Suprapubic skin (tissue), 4 donors: ENCODE data around the gene TBPL2. TPM values are rescaled to one million over a fixed set of nuclear protein-coding genes. Genes with fewer than 3 reads are reported as not detected.

ENCODE experiments used
- DNase-seq, 2 donors: peaks; one replicate each; pipeline ENCODE4 v3.0.0-alpha.2; 2019; ENCODE audit warnings: low spot score in 2 of 2
- H3K27ac ChIP-seq: fragments of 200-600 bp; sonication (generic); one replicate; pipeline ENCODE4 v1.5.1; 2019
- H3K27me3 ChIP-seq: fragments of 200-600 bp; sonication (generic); one replicate; pipeline ENCODE4 v1.5.1; 2019
- H3K36me3 ChIP-seq: fragments of 200-600 bp; sonication (generic); one replicate; pipeline ENCODE4 v1.5.1; 2019
- H3K4me1 ChIP-seq: fragments of 200-600 bp; sonication (generic); one replicate; pipeline ENCODE4 v1.5.1; 2019
- H3K4me3 ChIP-seq: fragments of 200-600 bp; sonication (generic); one replicate; pipeline ENCODE4 v1.5.1; 2019; ENCODE audit warnings: mild to moderate bottlenecking
- H3K9me3 ChIP-seq: fragments of 200-600 bp; sonication (generic); one replicate; pipeline ENCODE4 v1.5.1; 2019
- CTCF ChIP-seq, 2 donors: fragments of 200-600 bp in 1 of 2; fragments of 450-650 bp in 1 of 2; sonication (generic) in 1 of 2; IDR thresholded peaks; one replicate each; pipeline ENCODE4 v1.5.1; 2016 to 2019; ENCODE audit warnings: antibody characterized with exemption in 2 of 2, mild to moderate bottlenecking in 1 of 2, moderate library complexity in 1 of 2
- EP300 ChIP-seq: sonication (generic); formaldehyde crosslinking; IDR thresholded peaks from one replicate; pipeline ENCODE4 v1.6.1; 2017; ENCODE audit warnings: antibody characterized with exemption
- POLR2A ChIP-seq, 2 donors: fragments of 450-650 bp; IDR thresholded peaks; one replicate each; pipeline ENCODE4 v1.6.1; 2017; ENCODE audit warnings: antibody characterized with exemption in 2 of 2, mild to moderate bottlenecking in 2 of 2, moderate library complexity in 2 of 2
- POLR2AphosphoS5 ChIP-seq, 3 donors: sonication (generic); formaldehyde crosslinking; IDR thresholded peaks; one replicate each; pipeline ENCODE4 v1.6.1; 2017; ENCODE audit warnings: antibody characterized with exemption in 3 of 3
- WGBS: methylation state at CpG from one replicate; pipeline ENCODE4 v1.1.5; 2018; 5-methylcytosine and 5-hydroxymethylcytosine counted together
- total RNA-seq, 4 donors: library from RNA; depleted of rRNA; stranded (reverse); fragments of >200 nt; gene quantifications; one replicate each; pipeline ENCODE4 v1.1.0, GENCODE V29; 2016

The TBPL2 gene
- total RNA-seq, 4 donors from 2014 or later = not detected

DNA sequence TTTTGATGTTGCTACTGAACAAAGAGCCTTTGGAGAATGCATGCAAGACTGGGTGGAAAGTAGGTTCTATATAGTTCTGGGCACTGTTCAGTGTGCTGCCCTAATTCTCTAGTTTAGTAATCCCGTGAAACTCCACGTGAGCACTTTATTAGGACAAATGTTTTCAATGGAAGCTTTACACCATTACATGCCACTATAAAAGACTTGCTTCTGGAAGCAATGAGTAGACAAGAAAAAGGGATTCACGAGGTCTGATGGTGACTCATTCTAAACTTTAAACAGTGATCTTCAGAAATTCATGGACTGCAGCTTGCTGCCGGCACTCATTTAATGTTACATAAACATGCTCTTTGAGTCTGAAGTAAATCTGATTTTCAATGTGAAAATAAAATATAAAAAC, 51.1 kb downstream of the TBPL2 start:
- Histone ChIP-seq H3K36me3 (peaks cover 68% of the 10 kb centered on the region), H3K27ac (no peak overlapping the region), H3K27me3 (no peaks in the 10 kb centered on the region), H3K4me1 (no peaks in the 10 kb centered on the region), H3K4me3 (no peak overlapping the region), H3K9me3 (no peaks in the 10 kb centered on the region)
- no peak for TF ChIP-seq POLR2AphosphoS5 (IDR thresholded peaks at IDR 0.05)
- no peak for TF ChIP-seq POLR2A (IDR thresholded peaks at IDR 0.05)
- no peak for TF ChIP-seq EP300
- no peak for TF ChIP-seq CTCF (IDR thresholded peaks at IDR 0.05)
- no peak for DNase-seq
- 82% methylated on average over 4 of the region's 4 CpGs for WGBS

DNA sequence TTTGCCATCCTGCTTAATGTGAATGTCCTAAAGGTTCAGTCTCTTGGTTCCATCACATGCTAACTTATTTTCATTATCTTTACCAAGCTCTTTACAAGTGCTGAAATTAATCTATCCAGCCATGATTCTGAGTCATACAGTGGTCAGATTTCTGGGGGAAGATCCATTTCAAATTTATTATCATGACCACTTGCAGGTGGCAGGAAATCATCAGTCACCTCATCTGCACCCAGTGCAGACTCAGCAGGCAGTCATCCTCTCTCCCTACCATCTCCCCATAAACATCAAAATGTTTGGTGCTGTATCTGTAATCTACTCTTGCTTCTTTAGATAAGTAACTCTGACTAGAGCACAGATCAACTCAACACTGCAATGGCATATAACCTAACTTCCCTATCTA, 52.3 kb downstream of the TBPL2 start:
- H3K27me3 ChIP-seq = no peaks in the 10 kb centered on the region
- H3K4me3 ChIP-seq = no peak overlapping the region
- no peak overlapping the region for H3K27ac ChIP-seq
- no peaks in the 10 kb centered on the region for H3K4me1 ChIP-seq
- peaks cover 66% of the 10 kb centered on the region for H3K36me3 ChIP-seq
- no peak for DNase-seq
- TF ChIP-seq CTCF (IDR thresholded peaks at IDR 0.05) (no peak), POLR2AphosphoS5 (IDR thresholded peaks at IDR 0.05) (no peak), POLR2A (IDR thresholded peaks at IDR 0.05) (no peak), EP300 (no peak)
- no peaks in the 10 kb centered on the region for H3K9me3 ChIP-seq

DNA sequence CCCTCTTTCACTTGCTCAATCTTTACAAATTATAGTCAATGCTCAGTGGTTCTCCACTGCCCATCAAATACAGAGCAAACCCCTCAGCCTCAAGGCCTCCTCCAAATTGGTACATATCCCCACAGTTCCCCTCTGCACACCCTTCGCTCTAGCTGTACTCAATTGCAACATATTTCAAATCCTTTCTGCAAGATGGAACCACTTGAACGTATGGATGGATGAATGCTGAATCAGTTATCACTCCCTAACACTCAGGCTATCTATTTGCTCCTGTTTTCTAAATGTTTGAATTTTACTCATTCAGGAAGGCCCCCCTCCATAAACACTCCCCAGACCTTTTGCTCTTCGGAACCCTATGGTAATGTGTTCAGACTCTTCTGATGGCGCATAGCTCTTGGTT, 53.3 kb downstream of the TBPL2 start:
- Histone ChIP-seq H3K27me3 (no peaks in the 10 kb centered on the region), H3K4me1 (no peaks in the 10 kb centered on the region), H3K27ac (no peak overlapping the region), H3K9me3 (no peaks in the 10 kb centered on the region), H3K4me3 (no peak overlapping the region), H3K36me3 (peaks cover 71% of the 10 kb centered on the region)
- 96% methylated on average over 4 of the region's 4 CpGs for WGBS
- no peak for DNase-seq
- TF ChIP-seq CTCF (IDR thresholded peaks at IDR 0.05) (no peak), POLR2AphosphoS5 (IDR thresholded peaks at IDR 0.05) (no peak), POLR2A (IDR thresholded peaks at IDR 0.05) (no peak), EP300 (no peak)

DNA sequence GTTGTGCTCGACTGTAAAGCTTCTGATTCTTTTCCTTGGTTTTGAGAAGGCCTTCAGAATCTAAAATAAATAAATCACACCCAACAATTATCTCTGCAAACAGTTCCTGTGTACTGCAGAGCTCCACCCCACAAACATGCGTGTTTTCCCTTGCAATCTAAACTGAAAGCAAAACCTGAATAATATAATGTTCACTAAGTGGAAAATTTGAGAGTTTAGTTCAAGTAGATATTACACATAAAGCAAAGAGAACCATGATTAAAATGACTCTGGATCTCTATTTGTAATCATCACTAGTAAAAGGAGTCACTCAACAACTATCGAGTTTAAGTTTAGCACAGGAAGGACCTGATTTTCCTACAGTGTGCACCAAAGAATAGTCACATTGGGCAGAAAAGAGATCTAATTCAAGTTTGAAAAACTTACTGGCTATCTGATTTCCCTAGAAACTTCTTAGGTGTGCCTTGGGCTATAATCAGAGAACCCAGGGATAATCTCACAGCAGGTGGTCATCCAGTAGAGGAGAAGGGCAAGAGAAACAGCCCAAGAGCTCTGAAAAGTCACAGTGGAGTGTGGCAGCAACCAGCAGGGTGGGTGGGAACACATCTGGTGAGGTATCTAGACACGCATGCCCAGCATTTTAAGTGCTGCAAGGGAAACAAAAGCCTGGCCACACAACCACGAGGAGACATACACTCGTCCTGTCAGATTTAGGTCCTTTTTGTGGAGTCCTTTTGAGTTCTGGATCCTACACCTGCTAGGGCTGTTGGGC, 54.2 kb downstream of the TBPL2 start:
- no peaks in the 10 kb centered on the region for H3K27me3 ChIP-seq
- DNase-seq = no peak
- 83% methylated on average over 6 of the region's 6 CpGs for WGBS
- H3K9me3 ChIP-seq = no peaks in the 10 kb centered on the region
- H3K36me3 ChIP-seq = peaks cover 77% of the 10 kb centered on the region
- TF ChIP-seq POLR2AphosphoS5 (IDR thresholded peaks at IDR 0.05) (no peak), EP300 (no peak), POLR2A (IDR thresholded peaks at IDR 0.05) (no peak), CTCF (IDR thresholded peaks at IDR 0.05) (no peak)
- H3K4me3 ChIP-seq = no peak overlapping the region
- H3K27ac ChIP-seq = no peak overlapping the region
- H3K4me1 ChIP-seq = no peaks in the 10 kb centered on the region

DNA sequence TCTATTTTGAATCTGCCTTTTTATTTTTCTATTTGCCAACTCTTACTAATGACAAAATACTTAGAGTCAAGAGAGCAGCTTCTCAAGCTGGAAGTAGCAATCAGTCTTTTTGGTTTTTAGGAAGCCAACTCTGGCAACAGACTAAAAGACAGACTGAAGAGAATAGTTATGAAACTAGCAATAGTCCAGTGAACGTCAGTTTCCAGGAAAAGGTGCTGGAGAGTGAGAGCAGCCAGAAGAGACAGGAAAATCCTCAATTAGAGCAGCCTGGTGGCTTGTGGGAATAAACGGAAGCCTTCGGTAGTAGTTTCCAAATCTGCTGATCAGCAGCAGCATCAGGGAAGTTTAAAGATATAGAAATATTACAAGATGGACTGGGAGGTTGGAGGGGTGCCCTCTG, 55.9 kb downstream of the TBPL2 start:
- Histone ChIP-seq H3K27ac (no peak overlapping the region), H3K36me3 (peaks cover 75% of the 10 kb centered on the region)

More for the DNA sequence above, 55.9 kb downstream of the TBPL2 start:
- TF ChIP-seq EP300 = no peak
- no peak for TF ChIP-seq POLR2AphosphoS5 (IDR thresholded peaks at IDR 0.05)
- no peak for DNase-seq
- Histone ChIP-seq H3K9me3 (no peaks in the 10 kb centered on the region), H3K4me1 (no peaks in the 10 kb centered on the region), H3K4me3 (no peak overlapping the region), H3K27me3 (no peaks in the 10 kb centered on the region)
- WGBS = 62% methylated on average over 3 of the region's 3 CpGs
